D721Med (cell line): ENCODE measurements around the gene ARID1B.

Source experiments
- DNase-seq: peaks from one replicate; pipeline ENCODE4 v3.0.0; 2011; ENCODE audit warnings: low spot score; ENCODE audit not compliant: insufficient read length
- FAIRE-seq: peaks from 2 replicates; lab custom pipeline; 2011; peaks lifted over from hg19 to GRCh38; lab: Jason Lieb, UNC
- TF ChIP-seq, protein P1 (sequence below): IDR thresholded peaks from 2 replicates; pipeline ENCODE4 v1.5.1; 2012; ENCODE audit warnings: mild to moderate bottlenecking, control low read depth; ENCODE audit not compliant: insufficient read depth; ENCODE audit errors: missing control alignments

ARID1B gene

GRCh38 chr6:156994215-156995076, 217.3 kb downstream of the ARID1B start:
- no peak for DNase-seq
- no peak for FAIRE-seq
- TF ChIP-seq, protein P1, sequence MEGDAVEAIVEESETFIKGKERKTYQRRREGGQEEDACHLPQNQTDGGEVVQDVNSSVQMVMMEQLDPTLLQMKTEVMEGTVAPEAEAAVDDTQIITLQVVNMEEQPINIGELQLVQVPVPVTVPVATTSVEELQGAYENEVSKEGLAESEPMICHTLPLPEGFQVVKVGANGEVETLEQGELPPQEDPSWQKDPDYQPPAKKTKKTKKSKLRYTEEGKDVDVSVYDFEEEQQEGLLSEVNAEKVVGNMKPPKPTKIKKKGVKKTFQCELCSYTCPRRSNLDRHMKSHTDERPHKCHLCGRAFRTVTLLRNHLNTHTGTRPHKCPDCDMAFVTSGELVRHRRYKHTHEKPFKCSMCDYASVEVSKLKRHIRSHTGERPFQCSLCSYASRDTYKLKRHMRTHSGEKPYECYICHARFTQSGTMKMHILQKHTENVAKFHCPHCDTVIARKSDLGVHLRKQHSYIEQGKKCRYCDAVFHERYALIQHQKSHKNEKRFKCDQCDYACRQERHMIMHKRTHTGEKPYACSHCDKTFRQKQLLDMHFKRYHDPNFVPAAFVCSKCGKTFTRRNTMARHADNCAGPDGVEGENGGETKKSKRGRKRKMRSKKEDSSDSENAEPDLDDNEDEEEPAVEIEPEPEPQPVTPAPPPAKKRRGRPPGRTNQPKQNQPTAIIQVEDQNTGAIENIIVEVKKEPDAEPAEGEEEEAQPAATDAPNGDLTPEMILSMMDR: no peak

GRCh38 chr6:156995502-156995901, 218.3 kb downstream of the ARID1B start:
- DNase-seq (no peak), FAIRE-seq (no peak)
- TF ChIP-seq, protein P1: no peak

- no peak for FAIRE-seq
- TF ChIP-seq, protein P1: no peak
- DNase-seq: no peak
Measured at GRCh38 chr6:156996265-156996664, 219.1 kb downstream of the ARID1B start.

- DNase-seq (no peak), FAIRE-seq (no peak)
- TF ChIP-seq, protein P1: no peak
Measured at GRCh38 chr6:156998794-156999330, 221.7 kb downstream of the ARID1B start.

- DNase-seq: no peak
- no peak for FAIRE-seq
- TF ChIP-seq, protein P1: no peak
Measured at GRCh38 chr6:156999762-157000161, 222.6 kb downstream of the ARID1B start.

GRCh38 chr6:157001716-157002115, 224.5 kb downstream of the ARID1B start:
- TF ChIP-seq, protein P1: no peak
- DNase-seq (no peak), FAIRE-seq (no peak)

DNA sequence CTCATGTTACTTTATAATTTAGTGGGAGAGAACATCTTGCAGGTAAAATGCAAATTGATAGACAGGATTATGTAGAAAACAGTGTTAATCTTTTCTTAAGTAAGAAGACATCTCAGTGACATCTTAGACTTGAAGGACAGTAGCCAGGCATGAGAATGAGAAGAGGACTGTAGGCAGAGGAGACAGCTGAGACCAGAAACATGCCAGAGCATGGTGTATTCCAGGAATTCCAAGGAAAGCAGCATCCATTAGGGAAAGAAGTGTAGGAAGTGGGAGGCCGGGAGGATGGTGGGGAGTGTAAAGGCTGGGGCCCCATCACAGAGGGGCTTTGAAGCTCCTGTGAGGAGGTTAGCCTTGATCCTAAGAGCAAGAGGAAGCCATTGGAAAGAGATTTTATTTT, 225.6 kb downstream of the ARID1B start:
- TF ChIP-seq, protein P1: no peak
- DNase-seq (no peak), FAIRE-seq (no peak)
